Measurements from ENCODE around the gene ZBTB7A.

Gene ZBTB7A

GRCh38 chr19:4035582-4035981 lies 31.1 kb downstream of the ZBTB7A start:
- DNase-seq (ENCODE audit: low read depth in 2 of 2): no peak

GRCh38 chr19:4035018-4035566 lies 31.6 kb downstream of the ZBTB7A start:
- no peak for TF ChIP-seq CTCF (IDR thresholded peaks at IDR 0.05; ENCODE audit: low read depth, low read length)
- H3K4me3 ChIP-seq (replicated peaks in 1 of 2; ENCODE audit: low read depth in 2 of 2, low read length in 2 of 2): no peak overlapping the region
- no peak for DNase-seq (ENCODE audit: low read depth in 2 of 2)

More at GRCh38 chr19:4035582-4035981, 31.1 kb downstream of the ZBTB7A start:
- no peak overlapping the region for H3K4me3 ChIP-seq (replicated peaks in 1 of 2; ENCODE audit: low read depth in 2 of 2, low read length in 2 of 2)
- TF ChIP-seq CTCF (IDR thresholded peaks at IDR 0.05; ENCODE audit: low read depth, low read length): no peak

DNA sequence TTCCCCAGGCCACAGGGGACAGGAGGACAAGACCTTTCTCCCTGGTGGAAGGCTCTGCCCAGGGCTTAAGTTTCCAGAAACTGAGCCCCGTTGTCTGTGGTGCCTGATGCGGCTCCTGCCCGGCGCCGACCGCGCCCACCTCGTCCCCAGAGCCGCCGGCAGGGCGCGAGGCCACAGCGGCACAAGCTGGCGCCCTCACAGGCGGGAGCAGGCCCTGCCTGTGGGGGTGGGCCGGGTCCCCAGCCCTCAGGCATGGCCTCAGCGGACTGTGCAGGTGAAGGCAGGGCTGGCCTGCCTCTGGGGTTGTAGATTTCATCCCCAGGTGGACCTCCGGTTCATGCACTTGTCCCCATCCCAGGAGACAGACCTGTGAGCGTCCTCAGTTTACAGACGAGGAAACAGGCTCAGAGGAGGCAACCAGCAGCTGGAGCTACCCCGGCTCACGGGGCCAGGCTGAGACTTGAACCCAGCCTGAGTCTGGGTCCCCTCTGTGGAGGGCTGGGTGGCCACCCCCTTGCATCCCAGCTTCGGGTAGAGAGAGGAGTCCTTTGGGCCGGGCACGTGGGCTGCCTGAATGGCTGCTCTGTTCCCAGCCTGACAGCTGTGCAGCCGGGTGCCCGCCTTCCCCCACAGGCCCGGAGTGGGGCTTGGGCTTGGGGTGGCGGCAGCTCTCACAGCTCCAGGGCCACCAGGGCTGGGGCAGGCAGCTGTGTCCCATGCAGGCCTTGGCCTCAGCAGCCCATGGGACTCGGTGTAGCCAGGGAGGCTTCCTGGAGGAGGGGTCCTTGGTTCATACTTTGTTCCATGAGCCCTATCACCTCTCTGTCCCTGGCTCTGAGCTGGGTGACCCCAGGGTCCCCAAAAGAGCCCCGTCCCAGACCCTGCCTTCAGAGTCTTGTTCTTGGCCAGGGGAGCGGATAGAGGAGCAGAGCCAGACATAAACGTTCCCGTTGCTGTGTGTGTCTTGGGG lies 32.4 kb downstream of the ZBTB7A start:
- DNase-seq (ENCODE audit: low read depth in 2 of 2): no peak
- H3K4me3 ChIP-seq (replicated peaks in 1 of 2; ENCODE audit: low read depth in 2 of 2, low read length in 2 of 2): no peak overlapping the region
- no peak for TF ChIP-seq CTCF (IDR thresholded peaks at IDR 0.05; ENCODE audit: low read depth, low read length)

DNA sequence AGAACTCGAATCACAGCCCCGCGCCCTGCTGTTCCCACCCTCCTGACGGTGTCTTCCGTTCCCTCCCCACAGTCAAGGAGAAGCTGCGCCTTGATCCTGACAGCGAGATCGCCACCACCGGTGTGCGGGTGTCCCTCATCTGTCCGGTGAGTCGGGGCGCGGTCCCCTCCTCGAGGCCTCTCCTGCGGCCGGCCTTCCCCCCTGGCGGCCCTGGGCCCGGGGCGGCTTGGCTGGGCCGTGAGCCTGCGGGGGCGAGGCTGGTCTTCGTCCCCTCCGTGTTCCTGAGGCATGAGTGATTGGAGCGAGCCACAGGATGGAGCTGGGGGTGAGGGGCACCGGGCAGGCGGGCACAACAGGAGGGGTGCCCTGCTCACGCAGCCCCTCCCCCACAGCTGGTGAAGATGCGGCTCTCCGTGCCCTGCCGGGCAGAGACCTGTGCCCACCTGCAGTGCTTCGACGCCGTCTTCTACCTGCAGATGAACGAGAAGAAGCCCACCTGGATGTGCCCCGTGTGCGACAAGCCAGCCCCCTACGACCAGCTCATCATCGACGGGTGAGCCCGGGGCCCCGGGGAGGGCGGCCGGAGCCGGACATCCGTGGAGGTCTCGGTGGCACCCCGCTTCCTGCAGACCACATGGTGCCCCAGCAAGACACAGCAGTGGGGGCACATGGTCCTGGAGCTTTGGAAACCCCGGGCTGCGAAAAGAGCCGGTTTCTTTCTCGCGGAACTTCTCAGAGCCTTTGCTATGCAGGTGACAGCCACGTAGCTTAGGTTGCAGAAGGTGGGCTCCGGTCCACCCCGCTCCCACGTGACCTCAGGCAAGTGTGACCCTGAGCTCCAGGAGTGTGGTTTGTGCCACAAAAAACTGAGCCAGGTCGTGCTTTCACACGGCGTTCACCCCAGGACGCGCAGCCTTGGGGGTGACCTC lies 33.4 kb downstream of the ZBTB7A start:
- DNase-seq (ENCODE audit: low read depth in 2 of 2): no peak
- no peak overlapping the region for H3K4me3 ChIP-seq (replicated peaks in 1 of 2; ENCODE audit: low read depth in 2 of 2, low read length in 2 of 2)
- TF ChIP-seq CTCF (IDR thresholded peaks at IDR 0.05; ENCODE audit: low read depth, low read length): no peak

DNA sequence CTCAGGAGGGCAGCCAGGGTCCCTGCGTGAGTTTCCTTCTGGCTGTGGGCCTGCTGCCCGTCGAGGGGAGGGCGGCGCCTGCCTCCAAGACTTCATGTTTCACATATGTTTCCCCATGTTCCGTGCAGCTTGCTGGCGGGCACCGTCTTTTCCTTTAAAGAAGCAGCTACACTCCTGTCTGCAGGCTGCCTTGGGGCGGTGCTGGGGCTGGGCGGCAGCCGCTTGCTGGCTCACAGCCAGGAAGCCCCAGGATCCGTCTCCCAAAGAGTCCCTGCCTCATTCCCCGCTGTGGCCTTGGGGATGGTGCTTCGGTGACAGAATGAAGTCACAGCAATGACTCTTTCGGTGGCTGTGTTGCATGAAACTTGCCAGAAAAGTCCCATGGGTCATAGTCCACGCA lies 34.3 kb downstream of the ZBTB7A start:
- no peak overlapping the region for H3K4me3 ChIP-seq (replicated peaks in 1 of 2; ENCODE audit: low read depth in 2 of 2, low read length in 2 of 2)
- DNase-seq (ENCODE audit: low read depth in 2 of 2): no peak
- TF ChIP-seq CTCF (IDR thresholded peaks at IDR 0.05; ENCODE audit: low read depth, low read length): no peak

DNA sequence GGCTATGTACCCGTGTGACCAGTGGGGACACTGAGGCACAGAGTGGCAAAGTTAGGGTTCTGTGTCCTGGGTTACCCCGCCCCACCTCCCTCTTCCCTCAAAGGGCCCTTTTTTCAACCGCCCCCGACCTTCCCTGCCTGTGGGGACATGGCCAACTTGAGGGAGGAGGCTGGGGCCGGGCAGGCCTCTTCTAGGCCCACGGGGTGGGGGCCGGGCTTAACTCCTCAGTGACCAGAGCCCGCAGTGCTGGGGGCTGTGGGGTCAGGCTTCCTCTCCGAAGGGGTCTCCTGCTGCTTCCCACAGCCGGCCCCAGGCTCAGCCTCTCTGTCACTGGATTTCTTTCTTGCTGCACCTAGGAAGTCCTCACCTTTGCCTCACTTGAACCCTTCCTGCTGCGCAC lies 35.3 kb downstream of the ZBTB7A start:
- TF ChIP-seq CTCF (IDR thresholded peaks at IDR 0.05; ENCODE audit: low read depth, low read length): no peak
- no peak overlapping the region for H3K4me3 ChIP-seq (replicated peaks in 1 of 2; ENCODE audit: low read depth in 2 of 2, low read length in 2 of 2)
- no peak for DNase-seq (ENCODE audit: low read depth in 2 of 2)

Data from cardiac fibroblast (primary cell).